Right kidney (tissue), 1 donor: ENCODE results near the gene MBNL1.
"Not testable (repeated sequence)": the region's sequence is repeated elsewhere in the genome, so short reads cannot be mapped to it uniquely, and the experiment has no call there.

Experiments used
- DNase-seq: peaks from one replicate; pipeline ENCODE4 v3.0.0-alpha.2; 2016

The MBNL1 gene

DNA sequence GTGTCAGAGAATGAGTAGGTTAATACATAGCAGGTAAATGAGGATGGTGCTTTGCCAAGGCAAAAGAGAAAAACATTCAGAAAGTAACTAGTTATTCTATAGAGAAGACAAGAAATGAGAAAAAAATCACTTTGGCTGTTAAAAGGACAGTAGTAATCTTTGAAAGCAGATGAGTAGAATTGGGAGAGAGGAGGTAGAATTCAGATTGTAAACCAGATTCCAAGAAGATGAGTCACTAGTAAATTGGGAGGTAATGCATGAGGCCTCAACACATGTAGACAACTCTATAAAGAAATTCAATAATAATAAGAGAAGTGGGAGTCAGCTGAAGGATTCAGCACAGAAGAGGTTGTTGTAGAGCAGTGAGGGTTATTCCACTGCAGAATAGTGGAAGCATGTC, 81.4 kb downstream of the MBNL1 start:
- DNase-seq, result no peak

- no peak for DNase-seq
Measured at GRCh38 chr3:152350776-152351175, 82.0 kb downstream of the MBNL1 start.

- DNase-seq, result no peak
Measured at GRCh38 chr3:152352554-152352953, 83.8 kb downstream of the MBNL1 start.

DNA sequence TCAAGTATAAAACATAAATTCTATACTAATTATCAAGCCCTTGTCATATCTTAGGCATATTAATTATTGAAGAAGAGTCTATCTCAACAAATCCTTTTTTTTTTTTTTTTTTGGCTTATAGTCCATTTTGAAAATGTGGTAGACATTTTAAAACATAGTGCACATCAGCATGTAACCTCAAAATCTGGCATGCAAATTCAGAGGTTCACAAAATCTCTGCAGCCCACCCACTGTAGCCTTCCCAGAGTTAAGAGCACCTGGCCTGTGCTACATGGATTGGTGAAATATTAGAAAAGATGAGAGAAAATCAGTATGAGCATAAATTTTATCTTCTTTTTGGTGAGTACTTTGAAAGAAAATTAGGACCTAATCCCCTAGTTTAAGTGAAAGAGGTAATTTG, 84.8 kb downstream of the MBNL1 start:
- no peak for DNase-seq

DNA sequence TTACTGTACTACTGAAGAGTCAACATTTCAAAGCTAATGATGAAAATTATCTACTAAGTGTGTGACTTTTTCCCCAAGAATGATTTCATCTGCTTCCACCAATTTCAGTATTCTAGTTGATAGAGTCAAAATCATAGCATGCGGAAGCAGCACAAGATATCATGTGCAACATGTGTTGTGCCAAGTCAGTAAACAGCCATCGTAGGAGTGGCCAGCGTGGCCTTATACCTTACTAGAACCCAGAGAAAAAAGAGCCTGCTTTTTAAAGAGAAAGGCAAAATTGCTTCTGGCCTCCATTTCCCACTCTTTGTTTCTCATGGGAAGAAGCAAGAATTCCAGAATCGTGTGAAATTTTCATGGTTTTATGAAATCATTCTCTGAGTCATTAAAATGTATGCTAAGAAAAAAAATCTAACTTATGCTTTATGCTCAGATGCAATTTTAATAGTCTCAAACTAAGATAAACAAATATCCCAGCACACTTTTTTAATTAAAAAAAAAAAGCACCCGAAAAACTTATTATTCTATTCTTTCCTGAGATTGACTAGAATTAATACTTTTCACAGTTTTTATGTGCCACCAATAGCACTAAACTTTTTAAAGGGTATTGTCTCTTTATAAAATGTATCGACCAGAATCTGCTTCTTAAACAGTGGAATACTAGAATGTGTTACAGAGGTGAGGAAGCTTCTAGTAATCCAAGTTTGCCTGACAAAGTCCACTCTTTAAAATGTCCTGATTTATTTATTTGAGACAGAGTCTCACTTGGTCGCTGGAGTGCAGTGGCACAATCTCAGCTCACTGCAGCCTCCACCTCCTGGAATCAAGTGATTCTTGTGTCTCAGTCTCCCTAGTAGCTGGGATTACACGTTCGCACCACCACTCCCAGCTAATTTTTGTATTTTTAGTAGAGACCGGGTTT, 87.3 kb downstream of the MBNL1 start:
- no peak for DNase-seq

GRCh38 chr3:152356870-152357276, 88.1 kb downstream of the MBNL1 start:
- DNase-seq, result no peak

DNA sequence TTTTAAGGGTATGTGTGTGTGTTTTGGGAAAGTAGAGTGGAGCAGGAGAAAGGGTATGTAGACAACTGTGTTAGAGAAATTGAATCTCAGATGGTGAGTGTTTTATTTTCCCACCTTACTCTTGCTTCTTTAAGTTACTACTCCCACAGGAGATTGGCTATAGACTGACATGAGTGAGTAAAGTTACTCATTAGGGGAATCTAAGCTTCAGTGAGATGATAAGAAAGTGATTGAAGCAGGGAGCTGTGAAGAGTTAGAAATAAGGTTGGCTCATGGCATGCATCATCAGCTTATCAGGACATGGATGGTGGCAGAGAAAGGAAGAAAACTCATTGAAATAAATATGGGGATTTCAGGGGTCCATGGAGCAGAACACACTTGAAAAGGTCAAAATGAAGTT, 88.9 kb downstream of the MBNL1 start:
- DNase-seq, result no peak

GRCh38 chr3:152359385-152360248, 90.9 kb downstream of the MBNL1 start:
- DNase-seq, result no peak

DNA sequence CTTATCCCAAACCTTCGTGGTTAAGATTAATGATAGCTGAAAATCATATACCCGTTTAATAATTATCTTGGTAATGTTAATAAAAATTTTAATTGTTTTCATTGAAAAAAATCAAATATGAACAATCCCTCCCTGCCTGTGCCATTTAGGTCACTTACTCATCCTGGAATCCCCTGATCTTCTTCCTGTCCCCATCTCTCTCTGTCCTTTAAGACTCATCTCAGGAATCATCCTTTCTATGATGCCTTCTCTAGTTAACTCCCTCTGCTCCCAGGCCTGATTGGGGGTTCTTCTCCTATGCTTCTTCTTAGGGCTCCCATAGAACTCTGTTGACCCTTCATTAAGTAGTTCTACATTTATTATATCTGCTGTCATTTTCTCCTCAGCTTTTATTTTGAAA, 91.6 kb downstream of the MBNL1 start:
- DNase-seq, result no peak

DNA sequence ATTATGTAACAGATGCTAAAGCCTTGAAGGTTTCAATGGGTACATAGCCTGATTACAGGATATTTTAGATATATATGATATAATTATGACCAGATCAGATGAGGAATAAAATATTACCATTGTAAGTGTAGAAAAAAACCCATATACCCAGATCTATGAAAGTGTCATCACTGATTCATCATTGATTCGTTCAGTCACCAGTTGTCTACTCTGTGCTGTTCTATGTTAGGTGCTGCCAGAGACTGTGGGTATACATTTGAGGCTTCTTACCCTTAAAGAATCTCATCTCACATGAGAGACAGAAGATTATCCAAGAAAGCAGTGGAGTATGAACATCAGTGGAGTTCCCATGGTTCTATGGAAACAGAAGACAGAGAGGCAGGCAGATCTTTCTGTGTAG, 92.2 kb downstream of the MBNL1 start:
- no peak for DNase-seq

DNA sequence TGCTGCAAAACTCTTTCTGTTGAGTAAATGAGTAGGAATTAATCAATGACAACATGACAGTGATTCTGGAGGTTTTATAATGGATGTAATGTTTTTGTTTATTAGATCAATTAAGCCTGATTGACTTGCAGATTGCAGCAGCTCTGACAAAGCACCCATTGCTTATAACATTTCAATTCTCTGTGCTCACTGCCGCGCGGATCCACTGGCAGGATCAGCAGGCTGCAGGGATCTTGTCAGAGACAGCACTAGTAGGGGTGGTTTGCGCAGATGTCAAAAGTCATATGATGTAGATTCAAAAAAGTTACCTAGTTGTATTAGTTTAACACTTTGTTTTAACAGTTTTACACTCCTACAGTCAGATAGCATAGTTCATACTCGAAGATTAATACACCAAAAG, 93.4 kb downstream of the MBNL1 start:
- DNase-seq, result no peak

DNA sequence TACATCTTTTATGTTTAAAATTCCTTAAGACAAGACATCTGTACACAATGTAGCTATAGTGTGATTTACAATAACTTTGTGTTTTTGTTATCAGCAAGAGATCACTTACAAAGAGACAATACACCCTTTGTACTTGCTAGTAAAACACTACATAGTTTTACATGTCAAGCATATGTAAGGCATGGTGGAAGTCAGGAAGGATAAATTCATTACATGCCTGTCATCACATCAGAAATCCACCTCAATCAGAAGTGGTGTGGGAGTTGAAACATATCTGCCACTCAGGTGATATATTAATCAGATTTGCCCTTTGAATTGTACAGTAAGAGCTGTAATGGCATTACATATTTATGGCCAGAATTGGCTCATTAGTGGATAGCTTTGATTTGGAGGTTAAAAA, 95.5 kb downstream of the MBNL1 start:
- no peak for DNase-seq

DNA sequence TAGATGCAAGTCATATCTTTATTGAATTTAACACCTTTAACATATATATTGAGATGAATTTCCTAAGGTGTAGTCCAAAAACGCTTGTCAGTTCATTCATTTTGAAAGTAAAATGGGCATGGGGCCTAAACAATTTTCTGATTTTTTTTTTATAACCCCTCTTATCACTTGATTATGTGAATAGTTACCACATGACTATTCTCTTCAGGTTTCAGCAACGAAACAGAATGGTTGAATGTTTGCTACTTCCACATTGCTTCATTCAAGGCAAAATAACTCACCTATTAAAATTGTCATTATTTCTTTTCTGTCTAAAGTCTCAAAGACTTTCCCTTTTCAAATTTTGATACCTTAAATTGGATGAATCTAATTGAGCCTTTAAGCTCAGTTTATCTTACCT, 96.4 kb downstream of the MBNL1 start:
- DNase-seq, result no peak

GRCh38 chr3:152365766-152366593, 97.3 kb downstream of the MBNL1 start:
- DNase-seq, result no peak

- DNase-seq, result not testable (repeated sequence)
Measured at GRCh38 chr3:152367192-152367591, 98.5 kb downstream of the MBNL1 start.

DNA sequence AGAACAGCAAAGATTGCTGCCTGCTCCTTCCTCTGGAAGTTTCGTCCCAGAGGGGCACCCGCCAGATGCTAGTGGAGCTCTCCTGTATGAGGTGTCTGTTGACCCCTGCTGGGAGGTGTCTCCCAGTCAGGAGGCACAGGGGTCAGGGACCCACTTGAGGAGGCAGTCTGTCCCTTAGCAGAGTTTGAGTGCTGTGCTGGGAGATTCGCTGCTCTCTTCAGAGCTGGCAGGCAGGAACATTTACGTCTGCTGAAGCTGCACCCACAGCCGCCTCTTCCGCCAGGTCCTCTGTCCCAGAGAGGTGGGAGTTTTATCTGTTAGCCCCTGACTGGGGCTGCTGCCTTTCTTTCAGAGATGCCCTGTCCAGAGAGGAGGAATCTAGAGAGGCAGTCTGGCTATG, 103.9 kb downstream of the MBNL1 start:
- not testable (repeated sequence) for DNase-seq

DNA sequence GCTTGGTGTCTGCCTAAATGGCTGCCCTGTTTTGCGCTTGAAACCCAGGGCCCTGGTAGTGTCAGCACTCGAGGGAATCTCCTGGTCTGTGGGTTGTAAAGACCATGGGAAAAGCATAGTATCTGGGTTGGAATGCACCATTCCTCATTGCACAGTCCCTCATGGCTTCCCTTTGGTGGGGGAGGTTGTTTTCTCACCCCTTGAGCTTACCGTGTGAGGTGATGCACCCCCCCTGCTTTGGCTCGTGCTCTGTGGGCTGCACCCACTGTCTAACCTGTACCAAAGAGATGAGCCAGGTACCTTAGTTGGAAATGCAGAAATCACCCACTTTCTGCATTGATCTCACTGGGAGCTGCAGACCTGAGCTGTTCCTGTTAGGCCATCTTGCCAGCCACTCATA, 104.7 kb downstream of the MBNL1 start:
- DNase-seq, result no peak

- DNase-seq, result no peak
Measured at GRCh38 chr3:152374262-152374990, 105.7 kb downstream of the MBNL1 start.

- no peak for DNase-seq
Measured at GRCh38 chr3:152375546-152375945, 106.8 kb downstream of the MBNL1 start.

DNA sequence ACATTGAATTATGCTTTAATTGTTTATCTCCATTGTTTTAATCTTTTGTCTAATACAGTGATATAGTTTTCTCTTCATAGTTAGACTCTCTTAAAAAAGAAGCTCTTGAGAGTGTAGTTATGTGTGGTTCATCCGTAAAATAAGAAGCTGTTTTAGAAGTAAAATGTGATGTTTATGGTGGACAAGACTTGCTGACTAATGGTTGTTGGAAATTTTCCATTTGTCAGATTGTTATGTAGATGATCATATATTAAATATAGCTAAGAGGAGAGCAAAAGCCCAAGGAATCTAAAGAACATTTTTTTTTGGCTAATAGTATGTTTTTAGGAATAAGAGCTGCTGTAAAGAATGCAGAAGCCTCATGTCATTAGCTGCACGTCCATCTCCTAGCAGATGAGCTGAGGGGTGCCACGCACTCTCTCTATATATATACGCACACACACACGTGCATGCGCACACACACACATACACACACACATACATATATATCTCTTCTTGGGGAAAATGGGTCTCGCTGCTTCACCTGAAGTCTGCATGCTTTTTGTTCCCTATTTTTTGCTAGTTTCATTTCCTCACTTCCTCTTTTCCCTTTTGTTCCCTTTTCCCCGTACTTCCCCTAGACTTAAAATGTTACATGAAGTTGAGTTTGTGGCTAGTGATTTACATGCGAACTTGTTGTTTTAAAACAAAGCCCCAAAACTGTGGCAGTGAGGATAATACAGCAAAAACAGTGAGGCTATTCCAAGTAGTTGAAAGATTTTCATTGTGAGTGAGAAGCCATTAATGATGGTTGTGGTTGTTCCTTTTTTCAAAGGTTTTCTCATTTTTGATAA, 107.8 kb downstream of the MBNL1 start:
- no peak for DNase-seq

DNA sequence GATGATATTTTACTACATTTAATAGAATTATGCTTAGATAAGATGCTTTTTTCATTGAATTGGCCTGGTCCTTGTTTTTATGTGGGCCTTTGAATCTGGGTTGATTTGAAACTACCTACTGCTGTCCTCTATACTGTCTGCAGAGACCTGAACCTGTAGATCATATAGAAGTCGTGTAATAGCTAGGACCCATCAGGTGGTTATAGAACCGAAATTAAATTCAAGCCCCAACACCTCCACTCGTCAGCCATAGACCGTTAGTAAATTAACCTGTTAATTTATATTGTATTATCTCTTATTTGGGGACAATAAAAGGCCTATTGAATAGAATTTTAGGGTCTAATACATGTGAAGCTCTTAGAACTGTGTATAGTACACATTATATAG, 108.4 kb downstream of the MBNL1 start:
- DNase-seq, result no peak
